K562 (cell line): ENCODE data around the gene RNF6. TPM values are rescaled to one million over a fixed set of nuclear protein-coding genes. Genes with fewer than 3 reads are reported as not detected.

ENCODE experiments used
- FOXK2 ChIP-seq, 2 experiments: fragments of 450-650 bp; IDR thresholded peaks in 1 of 2; conservative IDR thresholded peaks in 1 of 2; 2 replicates each; pipeline ENCODE4 v1.6.1; 2016; ENCODE audit warnings: low read depth in 2 of 2, mild to moderate bottlenecking in 1 of 2
- MEF2A ChIP-seq: IDR thresholded peaks from 2 replicates; pipeline ENCODE4 v1.6.1; 2011; ENCODE audit warnings: low read depth, mild to moderate bottlenecking, low read length, moderate library complexity; ENCODE audit not compliant: control insufficient read depth
- NKRF ChIP-seq: fragments of 450-650 bp; IDR thresholded peaks from 2 replicates; pipeline ENCODE4 v1.6.1; 2016; ENCODE audit warnings: borderline replicate concordance
- THRAP3 ChIP-seq: fragments of 450-650 bp; IDR thresholded peaks from 2 replicates; pipeline ENCODE4 v1.6.1; 2016; ENCODE audit warnings: mild to moderate bottlenecking, inconsistent platforms, borderline replicate concordance
- ZFP91 ChIP-seq: sonication (generic); formaldehyde crosslinking; IDR thresholded peaks from 2 replicates; pipeline ENCODE4 v1.8.0; 2022; ENCODE audit warnings: mild to moderate bottlenecking, missing genetic modification reagents
- ZNF224 ChIP-seq: sonication (generic); formaldehyde crosslinking; IDR thresholded peaks from 2 replicates; pipeline ENCODE4 v1.8.0; 2022; ENCODE audit warnings: mild to moderate bottlenecking, missing genetic modification reagents
- ZNF318 ChIP-seq, 2 experiments: fragments of 450-650 bp; IDR thresholded peaks; 2 replicates each; pipeline ENCODE4 v1.6.1; 2016; ENCODE audit warnings: mild to moderate bottlenecking in 2 of 2, borderline replicate concordance in 1 of 2, low read depth in 1 of 2, moderate library complexity in 1 of 2
- ZNF609 ChIP-seq: sonication (generic); formaldehyde crosslinking; IDR thresholded peaks from 2 replicates; pipeline ENCODE4 v1.8.1; 2023; ENCODE audit warnings: missing genetic modification reagents, mild to moderate bottlenecking, borderline replicate concordance
- polyA plus RNA-seq, 8 experiments: library from polyadenylated mRNA; depleted of rRNA in 4 of 8; stranded (reverse) in 5 of 8; unstranded in 3 of 8; fragments of >200 nt; fragmentation: Nextera tagmentation in 2 of 8; fragmentation: Illumina TruSeq in 1 of 8; extraction: Ambion mirVana in 2 of 8; extraction: Trizol in 1 of 8; gene quantifications; 2 replicates each; pipeline versions ENCODE4 v1.2.1 to v1.2.3, GENCODE V29; 2011 to 2014; ENCODE audit warnings: inconsistent platforms in 1 of 8, missing spikeins in 1 of 8
- total RNA-seq, 7 experiments: library from RNA; depleted of rRNA in 6 of 7; stranded (reverse); fragments of >200 nt in 6 of 7; fragmentation: Illumina TruSeq in 2 of 7; extraction: Trizol in 2 of 7; gene quantifications; 2 replicates each; pipeline versions ENCODE4 v1.2.1 to v1.2.3, GENCODE V29; 2011 to 2021; ENCODE audit warnings: low replicate concordance in 1 of 7

Gene RNF6
- total and polyA plus RNA-seq, 9 of the 15 experiments (the other 6 are each of a cell fraction or from before 2014, with no cell fraction given), result 12.0 to 31.4 (median 22.3) TPM

- TF ChIP-seq MEF2A, result no peak
- TF ChIP-seq ZNF318 (IDR thresholded peaks at IDR 0.05; ENCODE audit: borderline replicate concordance in 1 of 2, low read depth in 1 of 2), result no peak
- TF ChIP-seq ZFP91 (CRISPR knock-in tag), result no peak
- TF ChIP-seq NKRF, result peak; percentile 63
- TF ChIP-seq ZNF224 (CRISPR knock-in tag), result no peak
- TF ChIP-seq THRAP3, result no peak
- 0 out of 4 replicates have a peak, but pooled peaks have one; percentile 23 to 35 for TF ChIP-seq FOXK2 (conservative IDR thresholded peaks at IDR 0.05 in 1 of 2, IDR thresholded peaks at IDR 0.05 in 1 of 2; ENCODE audit: low read depth in 2 of 2)
- TF ChIP-seq ZNF609 (CRISPR knock-in tag), result no peak
These were observed at the start of gene RNF6 (continued) for GRCh38 chr13:26221721-26222519.
